Measurements from ENCODE around the gene PXYLP1.

DNA sequence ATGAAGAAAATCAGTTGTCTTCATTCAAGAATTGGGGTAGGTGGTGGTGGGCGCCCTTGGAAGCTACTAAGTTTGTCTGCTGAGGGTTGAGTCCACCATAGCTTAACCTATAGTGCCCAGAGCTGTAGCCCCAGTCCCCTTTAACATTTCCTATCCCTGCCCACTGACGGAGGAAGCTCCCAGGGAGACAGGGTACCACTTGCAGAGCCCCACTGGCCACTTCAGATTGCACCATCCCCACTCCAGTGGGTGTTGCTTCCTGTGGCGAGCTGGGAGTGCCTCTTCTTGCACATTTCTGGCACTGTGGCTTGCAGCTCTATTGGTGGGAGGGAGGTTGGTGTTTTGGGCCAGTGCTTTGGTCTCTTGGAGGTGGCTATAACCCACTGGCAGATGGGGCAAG is 2.7 kb downstream of the PXYLP1 start:
- no peak for TF ChIP-seq EZH2phosphoT487 (IDR thresholded peaks at IDR 0.05; ENCODE audit: insufficient read depth, low read depth)
- no peak for TF ChIP-seq EZH2 (IDR thresholded peaks at IDR 0.05; ENCODE audit: insufficient read depth, poor library complexity, severe bottlenecking)

Measured in GM23248 (cell line).